LNCAP (cell line): ENCODE data around the gene GPR161.

Source experiments
- CTCF ChIP-seq: fragments of 450-650 bp; IDR thresholded peaks from 2 replicates; pipeline ENCODE4 v1.5.1; 2017; ENCODE audit warnings: mild to moderate bottlenecking

Gene GPR161

GRCh38 chr1:168114845-168115244 is 21.9 kb downstream of the GPR161 start:
- no peak for TF ChIP-seq CTCF

GRCh38 chr1:168112673-168113305 is 23.9 kb downstream of the GPR161 start:
- no peak for TF ChIP-seq CTCF

- no peak for TF ChIP-seq CTCF
Measured at GRCh38 chr1:168110896-168111545, 25.7 kb downstream of the GPR161 start.

- no peak for TF ChIP-seq CTCF
Measured at GRCh38 chr1:168106274-168106673, 30.5 kb downstream of the GPR161 start.

GRCh38 chr1:168105846-168106245 is 30.9 kb downstream of the GPR161 start:
- no peak for TF ChIP-seq CTCF

GRCh38 chr1:168104535-168104934 is 32.2 kb downstream of the GPR161 start:
- no peak for TF ChIP-seq CTCF

GRCh38 chr1:168102487-168102886 is 34.2 kb downstream of the GPR161 start:
- TF ChIP-seq CTCF, result no peak
